ENCODE data around the gene SLC13A4. TPM values are rescaled to one million over a fixed set of nuclear protein-coding genes. Genes with fewer than 3 reads are reported as not detected.

The SLC13A4 gene
- total and polyA plus RNA-seq, 4 donors, result 0.17 to 1.3 (median 0.19) TPM

DNA sequence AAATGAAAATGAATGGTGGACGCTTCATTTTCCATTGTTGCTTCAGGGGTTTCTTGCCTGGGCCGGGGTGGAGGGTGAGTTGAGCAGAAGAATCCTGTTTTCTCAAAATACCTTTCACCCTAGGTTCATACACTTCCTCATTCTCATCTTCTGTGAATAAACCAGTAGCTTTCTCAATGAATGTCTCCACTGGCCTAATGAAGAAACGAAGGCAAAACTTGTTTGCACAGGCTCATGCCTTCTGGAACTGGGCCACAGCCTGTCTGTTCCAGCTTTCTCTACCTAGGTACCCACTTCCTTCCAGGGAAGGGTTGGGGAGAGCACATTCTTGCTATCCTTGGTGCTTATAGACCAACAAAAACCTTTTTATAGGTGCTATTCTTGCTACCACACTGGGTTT, 44.4 kb downstream of the SLC13A4 start:
- Histone ChIP-seq H3K27ac (ENCODE audit: low read depth in 1 of 2, low read length in 1 of 2) (no peak overlapping the region), H3K4me1 (ENCODE audit: control insufficient read depth in 5 of 5, insufficient read depth in 5 of 5, low read length in 5 of 5) (peaks cover 0 to 9% (median 5%) of the 10 kb centered on the region in 5 donors), H3K9ac (ENCODE audit: insufficient read depth in 1 of 2, low read length in 2 of 2) (no peak overlapping the region), H3K27me3 (ENCODE audit: control insufficient read depth in 3 of 3, insufficient read depth in 3 of 3, low read length in 2 of 3) (no peaks in the 10 kb centered on the region), H3K36me3 (ENCODE audit: control insufficient read depth in 4 of 4, insufficient read depth in 4 of 4, low read length in 4 of 4) (peaks cover 0 to 5% (median 0%) of the 10 kb centered on the region in 4 donors), H3K9me3 (ENCODE audit: control insufficient read depth in 4 of 4, insufficient read depth in 3 of 4, low read length in 3 of 4) (no peaks in the 10 kb centered on the region), H3K4me3 (no peak overlapping the region)
- ATAC-seq (ENCODE audit: insufficient read depth, low FRiP score), result no peak
- WGBS, 2 donors, result 80 to 81% methylated on average over 3 of the region's 3 CpGs
- TF ChIP-seq, protein P1, sequence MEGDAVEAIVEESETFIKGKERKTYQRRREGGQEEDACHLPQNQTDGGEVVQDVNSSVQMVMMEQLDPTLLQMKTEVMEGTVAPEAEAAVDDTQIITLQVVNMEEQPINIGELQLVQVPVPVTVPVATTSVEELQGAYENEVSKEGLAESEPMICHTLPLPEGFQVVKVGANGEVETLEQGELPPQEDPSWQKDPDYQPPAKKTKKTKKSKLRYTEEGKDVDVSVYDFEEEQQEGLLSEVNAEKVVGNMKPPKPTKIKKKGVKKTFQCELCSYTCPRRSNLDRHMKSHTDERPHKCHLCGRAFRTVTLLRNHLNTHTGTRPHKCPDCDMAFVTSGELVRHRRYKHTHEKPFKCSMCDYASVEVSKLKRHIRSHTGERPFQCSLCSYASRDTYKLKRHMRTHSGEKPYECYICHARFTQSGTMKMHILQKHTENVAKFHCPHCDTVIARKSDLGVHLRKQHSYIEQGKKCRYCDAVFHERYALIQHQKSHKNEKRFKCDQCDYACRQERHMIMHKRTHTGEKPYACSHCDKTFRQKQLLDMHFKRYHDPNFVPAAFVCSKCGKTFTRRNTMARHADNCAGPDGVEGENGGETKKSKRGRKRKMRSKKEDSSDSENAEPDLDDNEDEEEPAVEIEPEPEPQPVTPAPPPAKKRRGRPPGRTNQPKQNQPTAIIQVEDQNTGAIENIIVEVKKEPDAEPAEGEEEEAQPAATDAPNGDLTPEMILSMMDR (IDR thresholded peaks at IDR 0.05; ENCODE audit: control extremely low read depth, extremely low read depth), result no peak
- DNase-seq, result no peak

DNA sequence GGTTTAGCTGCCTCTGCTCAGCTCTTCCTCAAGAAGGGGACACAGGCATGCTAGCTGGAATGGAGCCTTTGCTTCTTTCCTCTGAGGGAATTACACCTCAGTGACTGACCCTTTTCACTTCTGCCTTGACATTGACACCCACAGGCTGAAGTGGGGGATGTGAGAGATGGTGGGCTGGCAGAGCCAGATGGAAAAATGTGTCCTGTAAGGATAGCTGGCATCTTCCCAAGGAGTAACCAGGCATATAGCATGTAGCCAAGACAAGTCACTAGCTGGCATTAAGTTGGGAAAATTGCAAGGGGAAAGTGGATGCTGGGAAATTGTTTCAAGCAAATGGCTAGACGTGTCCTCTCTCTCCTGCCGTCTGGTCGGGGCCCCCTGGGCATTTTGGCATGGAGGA, 45.8 kb downstream of the SLC13A4 start:
- peaks cover 0 to 11% (median 6%) of the 10 kb centered on the region in 5 donors for H3K4me1 ChIP-seq (ENCODE audit: control insufficient read depth in 5 of 5, insufficient read depth in 5 of 5, low read length in 5 of 5)
- no peak overlapping the region for H3K4me3 ChIP-seq
- no peak for ATAC-seq (ENCODE audit: insufficient read depth, low FRiP score)
- WGBS, 2 donors, result 64 to 69% methylated on average over 3 of the region's 3 CpGs
- peak overlapping the region; percentile 37 to 42 for H3K27ac ChIP-seq (ENCODE audit: low read depth in 1 of 2, low read length in 1 of 2)
- H3K27me3 ChIP-seq (ENCODE audit: control insufficient read depth in 3 of 3, insufficient read depth in 3 of 3, low read length in 2 of 3), result no peaks in the 10 kb centered on the region
- H3K36me3 ChIP-seq (ENCODE audit: control insufficient read depth in 4 of 4, insufficient read depth in 4 of 4, low read length in 4 of 4), result peaks cover 3 to 5% (median 3%) of the 10 kb centered on the region in 4 donors
- DNase-seq, result no peak
- H3K9me3 ChIP-seq (ENCODE audit: control insufficient read depth in 4 of 4, insufficient read depth in 3 of 4, low read length in 3 of 4), result no peaks in the 10 kb centered on the region
- no peak overlapping the region for H3K9ac ChIP-seq (ENCODE audit: insufficient read depth in 1 of 2, low read length in 2 of 2)
- TF ChIP-seq, protein P1 (IDR thresholded peaks at IDR 0.05; ENCODE audit: control extremely low read depth, extremely low read depth), result no peak

DNA sequence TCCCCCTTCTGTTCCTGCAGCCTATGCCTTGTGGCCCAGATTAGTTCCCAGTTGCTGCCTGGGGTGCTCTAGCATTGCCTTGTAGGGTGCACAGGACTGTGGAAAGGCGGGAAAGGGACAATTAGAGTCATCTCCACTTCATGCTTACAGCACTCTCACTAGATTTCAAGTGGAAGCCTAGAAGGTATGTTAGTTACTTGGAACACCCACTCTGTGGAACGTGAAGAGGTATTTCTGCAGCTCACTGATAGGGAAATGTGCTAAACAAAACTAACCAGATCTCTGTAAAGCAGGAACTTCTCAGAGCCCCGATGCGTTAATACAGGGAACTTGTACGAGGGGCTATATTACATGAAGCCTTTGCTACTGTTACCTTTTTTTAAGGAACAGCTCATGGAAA, 46.2 kb downstream of the SLC13A4 start:
- DNase-seq (peak in 1 of 3 donors; percentile 38), ATAC-seq (ENCODE audit: insufficient read depth, low FRiP score) (no peak)
- peaks cover 3 to 6% (median 3%) of the 10 kb centered on the region in 4 donors for H3K36me3 ChIP-seq (ENCODE audit: control insufficient read depth in 4 of 4, insufficient read depth in 4 of 4, low read length in 4 of 4)
- H3K9me3 ChIP-seq (ENCODE audit: control insufficient read depth in 4 of 4, insufficient read depth in 3 of 4, low read length in 3 of 4), result no peaks in the 10 kb centered on the region
- H3K9ac ChIP-seq (ENCODE audit: insufficient read depth in 1 of 2, low read length in 2 of 2), result no peak overlapping the region
- TF ChIP-seq, protein P1 (IDR thresholded peaks at IDR 0.05; ENCODE audit: control extremely low read depth, extremely low read depth), result no peak
- H3K27ac ChIP-seq (ENCODE audit: low read depth in 1 of 2, low read length in 1 of 2), result peak overlapping the region; percentile 37 to 42
- 63 to 70% methylated on average over 5 of the region's 5 CpGs for WGBS, 2 donors
- no peak overlapping the region for H3K4me3 ChIP-seq
- H3K27me3 ChIP-seq (ENCODE audit: control insufficient read depth in 3 of 3, insufficient read depth in 3 of 3, low read length in 2 of 3), result no peaks in the 10 kb centered on the region
- H3K4me1 ChIP-seq (ENCODE audit: control insufficient read depth in 5 of 5, insufficient read depth in 5 of 5, low read length in 5 of 5), result peaks cover 0 to 14% (median 6%) of the 10 kb centered on the region in 5 donors
